ENCODE measurements around the gene CDC14B. TPM values are rescaled to one million over a fixed set of nuclear protein-coding genes. Genes with fewer than 3 reads are reported as not detected.

Gene CDC14B
- total RNA-seq, 6 donors from 2014 or later, result 6.0 to 28.5 (median 12.7) TPM

DNA sequence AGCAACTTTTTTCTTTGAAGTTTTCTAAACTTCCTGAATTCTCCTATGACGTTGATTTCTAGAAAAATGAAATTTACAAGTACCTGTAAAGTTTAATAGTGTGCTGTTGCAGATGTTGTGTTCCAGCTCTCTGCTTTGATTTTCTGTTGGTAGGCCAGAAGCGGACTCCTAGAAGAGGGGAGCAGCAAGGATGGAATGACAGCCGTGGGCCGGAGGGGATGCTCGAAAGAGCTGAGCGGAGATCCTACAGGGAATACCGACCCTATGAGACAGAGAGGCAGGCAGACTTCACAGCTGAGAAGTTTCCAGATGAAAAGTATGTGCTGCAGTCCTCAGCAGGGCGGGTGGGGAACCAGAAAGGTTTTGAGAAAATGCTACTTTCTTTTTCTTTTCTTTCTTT, 161.4 kb downstream of the CDC14B start:
- no peak for ATAC-seq (ENCODE audit: low FRiP score in 2 of 2)
- Histone ChIP-seq H3K36me3 (peaks cover 0 to 4% (median 0%) of the 10 kb centered on the region in 4 donors), H3K4me3 (no peak overlapping the region), H3K4me1 (peaks cover 0 to 5% (median 0%) of the 10 kb centered on the region in 4 donors), H3K27me3 (no peaks in the 10 kb centered on the region), H3K9me3 (no peaks in the 10 kb centered on the region), H3K27ac (no peak overlapping the region)
- 89 to 94% methylated on average over 8 of the region's 8 CpGs for WGBS, 2 donors
- no peak for DNase-seq
- TF ChIP-seq, protein P1, sequence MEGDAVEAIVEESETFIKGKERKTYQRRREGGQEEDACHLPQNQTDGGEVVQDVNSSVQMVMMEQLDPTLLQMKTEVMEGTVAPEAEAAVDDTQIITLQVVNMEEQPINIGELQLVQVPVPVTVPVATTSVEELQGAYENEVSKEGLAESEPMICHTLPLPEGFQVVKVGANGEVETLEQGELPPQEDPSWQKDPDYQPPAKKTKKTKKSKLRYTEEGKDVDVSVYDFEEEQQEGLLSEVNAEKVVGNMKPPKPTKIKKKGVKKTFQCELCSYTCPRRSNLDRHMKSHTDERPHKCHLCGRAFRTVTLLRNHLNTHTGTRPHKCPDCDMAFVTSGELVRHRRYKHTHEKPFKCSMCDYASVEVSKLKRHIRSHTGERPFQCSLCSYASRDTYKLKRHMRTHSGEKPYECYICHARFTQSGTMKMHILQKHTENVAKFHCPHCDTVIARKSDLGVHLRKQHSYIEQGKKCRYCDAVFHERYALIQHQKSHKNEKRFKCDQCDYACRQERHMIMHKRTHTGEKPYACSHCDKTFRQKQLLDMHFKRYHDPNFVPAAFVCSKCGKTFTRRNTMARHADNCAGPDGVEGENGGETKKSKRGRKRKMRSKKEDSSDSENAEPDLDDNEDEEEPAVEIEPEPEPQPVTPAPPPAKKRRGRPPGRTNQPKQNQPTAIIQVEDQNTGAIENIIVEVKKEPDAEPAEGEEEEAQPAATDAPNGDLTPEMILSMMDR (IDR thresholded peaks at IDR 0.05), result no peak
- TF ChIP-seq POLR2AphosphoS5 (IDR thresholded peaks at IDR 0.05) (no peak), EP300 (IDR thresholded peaks at IDR 0.05) (no peak), POLR2A (IDR thresholded peaks at IDR 0.05) (no peak)

DNA sequence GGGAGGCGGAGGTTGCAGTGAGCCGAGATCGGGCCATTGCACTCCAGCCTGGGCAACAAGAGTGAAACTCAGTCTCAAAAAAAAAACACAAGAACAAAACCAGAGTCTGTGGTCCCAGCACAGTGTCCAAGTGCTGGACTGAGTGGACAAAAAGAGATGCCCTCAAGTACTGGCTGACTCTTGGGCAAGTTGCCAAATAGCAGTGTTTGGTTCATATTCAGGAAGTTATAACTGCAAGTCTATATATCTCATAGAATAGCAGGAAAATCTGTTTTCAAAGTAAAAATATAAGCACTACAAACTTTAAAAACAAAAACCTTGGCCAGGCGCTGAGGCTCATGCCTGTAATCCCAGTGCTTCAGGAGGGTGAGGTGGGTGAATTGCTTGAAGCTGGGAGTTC, 162.4 kb downstream of the CDC14B start:
- DNase-seq (no peak), ATAC-seq (ENCODE audit: low FRiP score in 2 of 2) (no peak)
- Histone ChIP-seq H3K4me1 (peaks cover 0 to 5% (median 0%) of the 10 kb centered on the region in 4 donors), H3K9me3 (no peaks in the 10 kb centered on the region), H3K27ac (no peak overlapping the region), H3K36me3 (peaks cover 0 to 4% (median 0%) of the 10 kb centered on the region in 4 donors), H3K4me3 (no peak overlapping the region), H3K27me3 (no peaks in the 10 kb centered on the region)
- WGBS, 2 donors, result 90 to 92% methylated on average over 4 of the region's 4 CpGs
- TF ChIP-seq, protein P1 (IDR thresholded peaks at IDR 0.05), result no peak
- no peak for TF ChIP-seq POLR2AphosphoS5 (IDR thresholded peaks at IDR 0.05)
- no peak for TF ChIP-seq EP300 (IDR thresholded peaks at IDR 0.05)
- TF ChIP-seq POLR2A (IDR thresholded peaks at IDR 0.05), result no peak

DNA sequence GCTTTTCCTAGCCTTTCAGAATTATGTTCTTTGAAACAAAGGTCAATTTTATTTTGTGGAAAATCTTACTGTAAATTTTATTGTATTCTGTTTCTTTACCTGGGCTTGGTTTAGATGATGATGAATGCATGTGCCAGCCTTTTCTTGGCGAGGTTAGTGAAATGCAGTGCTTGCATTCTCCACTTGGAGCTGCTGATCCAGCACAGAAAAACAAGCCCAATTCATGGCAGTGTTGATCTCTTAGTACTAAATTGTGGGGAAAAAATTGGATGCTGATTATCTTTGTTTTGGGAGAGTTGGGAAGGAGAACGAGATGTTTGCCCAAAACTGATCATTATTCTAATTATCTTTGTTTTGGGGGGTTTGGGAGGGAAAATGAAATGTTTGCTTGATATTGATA, 166.0 kb downstream of the CDC14B start:
- Histone ChIP-seq H3K36me3 (no peaks in the 10 kb centered on the region), H3K27me3 (peaks cover 0 to 5% (median 0%) of the 10 kb centered on the region in 4 donors), H3K9me3 (no peaks in the 10 kb centered on the region), H3K4me1 (peaks cover 2 to 26% (median 12%) of the 10 kb centered on the region in 4 donors), H3K27ac (no peak overlapping the region), H3K4me3 (no peak overlapping the region)
- WGBS, 2 donors, result 69 to 73% methylated on average over 2 of the region's 2 CpGs
- TF ChIP-seq, protein P1 (IDR thresholded peaks at IDR 0.05), result peak in 2 of 6 experiments; percentile 31 to 46
- TF ChIP-seq EP300 (IDR thresholded peaks at IDR 0.05), result no peak
- ATAC-seq (ENCODE audit: low FRiP score in 2 of 2) (no peak), DNase-seq (no peak)

DNA sequence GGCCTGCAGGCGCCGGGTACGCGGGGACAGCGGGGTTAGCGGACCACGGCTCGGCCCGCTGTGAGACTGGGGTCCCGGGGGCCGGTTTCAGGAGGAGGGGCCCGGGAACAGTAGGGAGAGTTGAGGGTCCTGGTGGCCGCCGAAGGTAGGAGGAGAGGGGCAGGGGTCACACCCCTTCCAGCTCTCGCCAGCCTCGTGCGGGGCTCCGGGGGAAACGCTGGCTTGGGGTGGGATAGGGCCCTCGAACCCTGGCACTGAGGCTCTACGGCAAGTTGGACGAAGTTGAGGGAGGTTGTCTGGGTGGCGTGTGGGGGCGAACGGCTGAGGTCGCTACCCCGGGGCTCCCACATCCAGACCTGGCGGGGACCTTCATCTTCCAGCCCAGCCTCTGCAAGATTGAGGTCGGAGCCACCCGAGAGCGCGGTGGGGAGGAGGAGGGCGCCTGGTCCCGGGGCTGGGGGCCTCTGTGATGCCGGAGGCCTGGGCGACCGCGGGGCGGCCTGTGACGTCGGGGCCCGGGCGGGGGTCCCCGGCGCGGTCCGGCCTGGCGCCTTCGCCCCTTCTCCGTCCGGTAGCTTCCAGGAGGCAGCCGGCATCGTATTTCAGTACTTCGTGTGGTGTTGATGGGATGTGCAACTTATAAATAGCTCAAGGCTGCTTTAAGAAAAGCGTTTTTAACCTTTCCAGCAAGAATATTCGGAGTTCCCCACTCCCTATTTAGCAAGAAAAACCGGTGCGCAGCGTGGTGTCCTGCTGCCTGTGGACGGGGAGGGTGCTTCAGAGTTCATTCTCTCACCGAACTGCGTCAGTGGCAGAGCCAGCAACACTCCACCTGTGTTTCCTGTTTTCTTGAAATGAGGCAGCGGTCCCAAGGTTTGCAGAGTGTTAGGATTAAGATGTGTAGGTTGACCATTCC, 168.8 kb downstream of the CDC14B start:
- ATAC-seq (ENCODE audit: low FRiP score in 2 of 2) (no peak), DNase-seq (peak; percentile 37 to 86)
- Histone ChIP-seq H3K27ac (peak overlapping the region; percentile 72 to 84 (median 80)), H3K4me3 (peak overlapping the region; percentile 75 to 96 (median 84)), H3K9me3 (no peaks in the 10 kb centered on the region), H3K4me1 (peaks cover 2 to 26% (median 12%) of the 10 kb centered on the region in 4 donors), H3K27me3 (peaks cover 0 to 5% (median 0%) of the 10 kb centered on the region in 4 donors), H3K36me3 (no peaks in the 10 kb centered on the region)
- TF ChIP-seq POLR2A (IDR thresholded peaks at IDR 0.05) (no peak), POLR2AphosphoS5 (IDR thresholded peaks at IDR 0.05) (no peak), EP300 (IDR thresholded peaks at IDR 0.05) (no peak)
- TF ChIP-seq, protein P1 (IDR thresholded peaks at IDR 0.05), result no peak
- 2% methylated on average over 20 to 43 of the region's 63 CpGs for WGBS, 2 donors

Other genes starting within 250 kb of the CDC14B start
- gene SLC35D2, start 236.1 kb downstream of the CDC14B start, total RNA-seq, result 10 to 100 TPM; 24.5 to 36.7 (median 29.0) TPM
- gene ZNF367, start 201.5 kb downstream of the CDC14B start, total RNA-seq, result 1 to 10 TPM in 5 of 6 donors, under 1 TPM in 1; 0.59 to 2.6 (median 1.4) TPM
- gene HABP4, start 169.7 kb downstream of the CDC14B start, total RNA-seq, result 10 to 100 TPM in 2 of 6 donors, 1 to 10 TPM in 4; 3.1 to 14.6 (median 9.7) TPM
- 10 to 100 TPM in 4 of 6 donors, 1 to 10 TPM in 2; 3.8 to 32.7 (median 23.9) TPM for gene PRXL2C, start 35.5 kb upstream of the CDC14B start, total RNA-seq
- 10 to 100 TPM in 3 of 6 donors, 1 to 10 TPM in 3; 4.3 to 13.7 (median 10.1) TPM for gene ZNF510, start 158.2 kb upstream of the CDC14B start, total RNA-seq
- 10 to 100 TPM in 2 of 6 donors, 1 to 10 TPM in 4; 4.4 to 17.8 (median 6.0) TPM for gene ZNF782, start 234.7 kb upstream of the CDC14B start, total RNA-seq

Measured in upper lobe of left lung (tissue), 6 donors.